ENCODE measurements around the gene KTN1. TPM values are rescaled to one million over a fixed set of nuclear protein-coding genes. Genes with fewer than 3 reads are reported as not detected.

KTN1 gene
- total RNA-seq, 1 donor from 2014 or later = 80.7 TPM

DNA sequence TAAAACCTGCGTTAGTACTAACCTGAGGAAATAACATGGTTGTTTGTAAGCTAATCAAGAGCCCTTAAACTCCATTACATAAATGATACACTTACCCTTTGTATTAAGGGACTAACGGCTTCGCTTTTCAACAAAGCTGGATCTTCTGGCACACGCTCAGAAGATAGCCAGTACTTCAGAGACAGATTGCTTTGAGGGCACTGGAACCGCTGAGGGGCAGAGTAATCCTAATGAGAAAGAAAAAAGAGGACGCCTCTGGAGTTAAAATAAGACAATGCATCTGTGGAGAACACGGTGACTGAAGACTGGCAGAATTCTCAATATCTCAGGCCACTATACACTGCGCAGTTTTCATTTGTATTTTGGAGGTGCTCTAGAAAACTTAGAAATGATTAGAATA, 1.5 kb upstream of the KTN1 start:
- ATAC-seq = no peak

DNA sequence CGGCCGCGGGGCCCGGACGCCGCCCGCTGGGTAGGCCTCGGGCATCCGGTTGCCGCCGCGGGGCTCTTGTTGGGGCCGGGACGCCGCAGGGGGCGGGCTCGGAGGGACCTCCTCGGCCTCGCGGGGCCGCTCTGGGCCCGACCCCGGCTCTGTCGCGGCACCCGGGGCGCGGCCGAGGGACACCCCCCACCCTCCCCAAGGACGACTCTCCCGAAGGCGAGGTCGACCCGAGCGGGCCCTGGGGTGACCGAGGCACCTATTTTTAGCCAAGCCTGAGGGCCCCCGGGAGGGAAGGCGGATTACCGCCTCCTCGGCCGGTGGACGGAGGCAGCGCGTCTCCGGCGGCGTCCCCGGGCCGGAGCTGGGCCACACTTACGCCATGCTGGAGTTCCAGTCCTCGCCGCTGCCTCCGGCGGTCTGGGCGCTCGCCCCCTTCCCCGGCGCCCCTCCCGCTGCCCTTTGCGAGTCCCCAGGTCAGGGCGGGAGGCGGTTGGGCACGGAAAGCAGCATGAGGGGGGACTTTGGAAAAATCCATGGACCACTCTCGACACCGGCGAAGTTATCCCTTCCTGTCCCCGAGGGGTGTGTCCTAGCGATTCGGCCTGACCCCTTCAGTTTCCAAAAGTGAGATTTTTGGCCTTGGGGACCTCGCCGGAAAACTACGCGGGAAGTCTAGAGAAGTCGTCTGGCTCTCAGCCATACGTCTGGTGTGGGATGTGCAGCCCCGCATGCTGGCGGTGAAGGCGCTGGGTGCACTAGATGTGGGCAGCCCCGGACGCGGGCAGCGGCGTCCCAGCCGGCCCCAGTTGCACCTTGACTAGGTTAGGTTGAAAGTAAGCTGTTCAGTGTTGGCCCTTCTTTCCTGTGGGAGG, 699 bp downstream of the KTN1 start:
- peak; percentile 30 for ATAC-seq

DNA sequence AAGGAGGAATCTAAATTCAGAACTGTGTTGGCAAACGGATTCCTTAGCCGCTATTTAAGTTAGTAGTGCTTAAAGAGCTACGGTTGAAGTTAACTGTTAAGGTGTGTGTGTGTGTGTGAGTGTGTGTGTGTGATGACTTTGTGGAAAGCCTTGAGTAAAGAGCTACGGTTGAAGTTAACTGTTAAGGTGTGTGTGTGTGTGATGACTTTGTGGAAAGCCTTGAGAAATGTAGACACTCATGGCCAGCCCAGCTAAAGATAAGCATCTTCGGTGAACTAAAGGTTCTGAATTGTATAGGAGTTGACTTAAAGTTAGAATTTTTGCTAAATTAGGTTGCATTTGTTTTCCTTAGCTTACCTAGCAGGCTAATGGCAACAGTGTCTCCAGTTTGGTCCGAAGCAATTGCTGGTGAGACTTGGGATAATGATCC, 1.4 kb downstream of the KTN1 start:
- ATAC-seq = no peak

DNA sequence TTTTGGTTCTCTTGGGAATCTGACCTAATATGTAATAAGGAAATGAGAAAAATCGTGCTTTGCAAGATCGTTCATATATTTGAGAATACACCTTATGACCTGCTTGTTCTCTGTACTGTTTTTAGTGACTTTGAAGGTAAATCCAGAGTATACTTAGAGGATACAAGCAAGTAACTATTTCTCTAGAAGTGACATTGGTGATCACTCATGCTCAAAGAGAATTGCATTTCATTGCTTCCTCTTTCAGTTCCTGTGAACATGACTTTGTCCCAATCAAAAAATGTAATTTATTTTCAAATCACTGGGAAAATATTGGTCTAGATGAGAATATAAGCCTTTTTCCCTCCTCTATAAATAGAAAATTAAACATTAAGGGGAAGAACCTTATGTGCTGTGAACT, 2.7 kb downstream of the KTN1 start:
- ATAC-seq = no peak

DNA sequence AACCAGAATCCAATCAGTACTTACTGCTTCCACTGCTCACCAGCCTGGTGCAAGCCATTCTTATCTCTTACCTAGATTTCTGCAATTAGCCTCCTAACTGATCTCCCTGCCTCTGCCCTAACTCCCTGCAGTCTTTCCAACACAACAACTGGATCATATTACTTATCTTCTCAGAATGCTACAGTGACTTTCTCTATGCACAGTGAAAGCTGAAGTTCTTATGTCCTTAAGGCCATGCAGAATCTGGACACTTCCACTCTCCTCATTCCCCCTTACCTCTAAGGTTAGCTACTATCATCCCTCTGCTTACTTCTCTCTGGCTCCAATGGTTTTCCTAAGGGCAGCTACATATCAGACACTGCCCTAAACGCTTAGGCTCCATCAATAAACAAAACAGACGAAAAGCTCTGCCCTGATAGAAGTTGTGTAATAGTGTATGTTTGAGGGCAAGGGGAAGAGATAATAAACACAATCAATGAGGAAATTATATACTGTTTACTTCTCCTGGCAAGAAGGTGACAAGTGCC, 4.0 kb downstream of the KTN1 start:
- ATAC-seq = no peak

DNA sequence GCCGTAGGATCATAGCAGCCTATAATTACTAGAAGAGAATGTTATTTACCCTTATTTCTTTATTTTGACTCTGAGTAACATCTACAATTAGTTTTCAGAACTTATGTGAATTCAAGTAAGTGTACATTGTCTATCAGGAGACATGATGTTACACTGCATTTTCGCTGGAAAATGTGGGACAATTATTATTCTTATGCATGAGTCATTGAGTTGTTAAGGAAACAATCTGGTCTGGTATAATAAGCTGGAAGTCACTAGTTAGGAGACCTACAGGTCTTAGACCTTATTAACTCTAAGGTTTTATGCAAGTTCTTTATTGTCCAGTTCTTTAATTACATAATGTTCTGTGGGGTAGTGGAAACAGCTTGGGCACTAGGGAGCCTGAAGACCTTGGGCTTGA, 5.8 kb downstream of the KTN1 start:
- peak; percentile 27 for ATAC-seq

DNA sequence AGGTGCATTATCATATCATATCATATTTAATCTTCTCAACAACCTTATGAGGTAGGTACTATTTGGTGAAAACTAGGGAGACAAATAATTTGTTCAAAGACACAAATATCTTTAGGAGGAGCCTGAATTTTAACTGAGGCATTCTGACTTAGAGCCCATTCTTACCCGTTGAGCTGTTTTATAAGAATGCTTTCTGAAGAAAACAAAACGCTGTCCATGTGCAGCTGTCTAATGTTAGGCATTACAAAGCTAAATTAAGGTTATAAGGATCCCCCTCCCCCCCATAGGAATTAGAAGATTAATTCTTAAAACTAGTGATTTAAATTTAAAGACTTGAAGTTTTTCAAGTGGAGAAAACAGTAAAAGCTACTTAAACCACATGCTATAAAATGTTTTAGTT, 6.4 kb downstream of the KTN1 start:
- no peak for ATAC-seq

DNA sequence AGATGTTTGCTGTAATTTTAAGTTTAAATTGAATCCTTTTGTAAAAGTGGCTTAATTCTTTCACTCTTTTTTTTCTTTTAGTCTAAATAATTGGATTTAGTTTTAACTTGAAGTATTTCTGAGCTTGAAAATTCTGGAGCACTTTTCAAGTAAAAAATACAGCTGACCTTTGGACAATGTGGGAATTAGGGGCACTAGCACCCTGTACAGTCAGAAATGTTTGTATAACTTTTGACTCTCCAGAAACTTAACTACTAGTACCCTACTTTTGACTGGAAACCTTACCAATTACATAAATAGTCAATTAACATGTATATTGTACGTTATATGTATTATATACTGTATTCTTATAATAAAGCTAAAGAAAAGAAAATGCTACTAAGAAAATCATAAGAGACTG, 7.8 kb downstream of the KTN1 start:
- no peak for ATAC-seq

DNA sequence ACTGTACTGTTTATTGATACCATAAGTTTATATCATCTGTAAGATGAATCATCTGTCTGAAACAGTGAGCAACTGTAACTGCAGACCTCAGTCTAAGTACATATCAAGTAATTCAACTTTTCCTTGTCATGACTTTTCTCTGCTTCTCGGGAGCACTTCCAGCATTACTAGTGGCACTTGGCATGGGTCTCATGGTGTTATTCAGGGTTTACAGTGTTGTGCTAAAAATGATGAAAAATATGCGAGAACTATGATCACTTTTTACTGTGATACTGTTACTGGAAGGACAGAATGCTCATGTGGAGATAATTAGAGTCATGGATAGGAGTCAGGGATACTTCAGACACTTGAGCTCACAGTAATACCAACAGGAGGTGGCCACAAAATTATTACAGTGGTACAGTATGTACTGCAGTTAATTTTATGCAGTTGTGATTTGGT, 8.3 kb downstream of the KTN1 start:
- no peak for ATAC-seq

DNA sequence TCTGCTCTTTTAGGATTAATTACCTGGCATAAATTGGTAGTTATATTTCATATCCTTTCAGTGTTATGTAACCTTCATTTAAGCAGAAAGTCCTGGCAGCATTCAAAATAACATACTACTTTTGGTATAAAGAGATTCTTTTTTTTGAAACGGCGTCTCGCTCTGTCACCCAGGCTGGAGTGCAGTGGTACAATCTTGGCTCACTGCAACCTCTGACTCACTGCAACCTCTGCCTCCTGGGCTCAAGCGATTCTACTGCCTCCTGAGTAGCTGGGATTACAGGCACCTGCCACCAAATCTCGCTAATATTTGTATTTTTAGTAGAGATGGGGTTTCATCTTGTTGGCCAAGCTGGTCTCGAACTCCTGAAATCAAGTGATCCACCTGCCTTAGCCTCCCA, 9.2 kb downstream of the KTN1 start:
- peak; percentile 59 for ATAC-seq

DNA sequence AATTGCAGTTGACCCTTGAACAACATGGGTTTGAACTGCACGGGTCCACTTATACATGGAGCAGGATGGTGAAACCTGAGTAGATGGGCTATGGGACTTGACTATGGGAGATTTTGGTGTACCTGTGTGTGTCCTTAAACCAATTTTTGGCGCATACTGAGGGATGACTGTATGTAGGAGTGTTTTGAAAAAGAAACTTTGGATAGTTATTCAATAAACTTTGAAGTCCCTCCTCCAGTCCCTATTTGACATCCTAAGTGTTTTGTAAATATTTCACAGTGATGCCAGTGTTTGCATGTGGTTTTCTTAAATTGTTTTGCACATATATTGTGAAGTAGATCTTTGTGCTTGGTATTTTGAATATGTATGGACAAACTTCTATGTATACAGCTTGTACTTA, 12.4 kb downstream of the KTN1 start:
- no peak for ATAC-seq

DNA sequence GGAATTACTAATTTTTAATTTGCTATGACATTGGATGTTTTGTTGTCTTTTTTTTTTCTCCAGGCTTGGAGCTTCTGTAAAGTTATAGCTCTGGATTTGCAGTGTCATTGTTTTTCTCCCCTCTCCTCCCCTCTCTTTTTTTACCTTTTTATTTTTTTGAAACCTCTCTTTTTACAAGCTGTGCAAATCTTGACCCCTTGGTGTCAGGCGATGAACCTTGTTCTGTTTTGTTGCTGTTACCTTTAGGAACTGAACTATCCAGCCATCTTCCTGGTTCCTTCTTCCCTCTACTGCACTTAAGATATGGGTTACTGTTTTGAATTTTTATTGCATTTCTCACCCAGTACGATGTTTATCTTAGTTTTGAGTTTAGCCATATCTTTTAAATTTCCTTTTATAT, 13.7 kb downstream of the KTN1 start:
- ATAC-seq = no peak

DNA sequence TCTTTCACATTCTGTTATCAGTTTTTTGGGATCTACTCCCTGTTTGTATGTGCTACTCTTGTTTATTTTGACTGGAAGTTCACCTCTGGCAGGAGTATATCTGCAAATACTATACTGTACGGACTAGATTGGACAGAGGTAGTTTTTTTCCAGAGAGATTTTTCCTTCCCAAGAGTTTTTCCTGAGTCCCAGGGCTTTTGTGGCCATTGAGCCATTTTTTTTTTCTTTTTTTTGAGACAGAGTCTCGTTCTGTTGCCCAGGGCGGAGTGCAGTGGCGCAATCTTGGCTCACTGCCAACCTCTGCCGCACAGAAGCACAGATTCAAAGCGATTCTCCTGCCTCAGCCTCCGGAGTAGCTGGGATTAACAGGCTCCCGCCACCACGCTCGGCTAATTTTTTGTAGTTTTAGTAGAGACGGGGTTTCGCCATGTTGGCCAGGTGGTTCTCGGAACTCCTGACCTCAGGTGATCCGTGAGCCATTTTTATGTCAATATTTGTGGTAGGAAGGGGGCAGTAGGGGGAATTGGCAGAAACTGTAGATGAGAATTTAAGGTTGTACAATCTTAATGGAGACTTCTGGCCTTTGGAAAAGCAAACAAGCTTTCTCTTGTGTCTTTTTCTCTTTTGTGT, 19.4 kb downstream of the KTN1 start:
- ATAC-seq = peak; percentile 73

DNA sequence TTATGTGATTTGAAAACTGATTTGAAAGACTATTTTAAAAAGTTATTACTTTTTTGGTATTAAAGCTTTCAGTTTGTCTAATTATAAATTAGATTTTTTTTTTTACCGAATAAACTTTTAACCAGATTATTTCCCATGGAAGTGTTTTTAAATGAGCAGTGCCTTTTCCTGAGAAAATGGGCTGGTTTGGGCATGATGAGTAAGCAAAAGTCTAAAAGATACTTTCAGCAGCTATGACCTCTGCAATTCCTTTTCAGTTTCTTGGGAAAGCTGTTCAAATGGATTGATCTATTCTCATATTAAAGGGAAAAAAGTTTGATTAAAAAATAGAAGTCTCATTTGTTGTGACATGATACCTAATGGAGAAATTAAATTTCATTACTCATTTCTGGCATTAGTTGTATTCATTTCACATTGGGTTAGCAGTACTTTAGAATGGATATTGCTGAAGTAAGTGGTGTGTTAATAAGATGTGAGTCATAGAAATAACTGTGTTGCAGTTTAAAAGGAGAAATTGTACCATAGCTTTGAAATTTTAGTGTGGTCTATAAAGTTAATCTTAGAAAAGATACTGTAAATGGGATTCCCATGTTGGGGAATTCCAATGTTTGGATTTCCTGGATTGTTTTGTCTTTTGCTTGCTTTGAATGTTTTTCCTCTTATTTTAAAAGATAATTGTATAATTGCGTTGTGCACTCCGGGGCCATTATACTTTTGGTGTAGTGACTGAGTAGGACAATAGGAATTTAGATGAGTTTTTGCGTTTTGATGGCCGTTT, 21.0 kb downstream of the KTN1 start:
- peak; percentile 70 for ATAC-seq

DNA sequence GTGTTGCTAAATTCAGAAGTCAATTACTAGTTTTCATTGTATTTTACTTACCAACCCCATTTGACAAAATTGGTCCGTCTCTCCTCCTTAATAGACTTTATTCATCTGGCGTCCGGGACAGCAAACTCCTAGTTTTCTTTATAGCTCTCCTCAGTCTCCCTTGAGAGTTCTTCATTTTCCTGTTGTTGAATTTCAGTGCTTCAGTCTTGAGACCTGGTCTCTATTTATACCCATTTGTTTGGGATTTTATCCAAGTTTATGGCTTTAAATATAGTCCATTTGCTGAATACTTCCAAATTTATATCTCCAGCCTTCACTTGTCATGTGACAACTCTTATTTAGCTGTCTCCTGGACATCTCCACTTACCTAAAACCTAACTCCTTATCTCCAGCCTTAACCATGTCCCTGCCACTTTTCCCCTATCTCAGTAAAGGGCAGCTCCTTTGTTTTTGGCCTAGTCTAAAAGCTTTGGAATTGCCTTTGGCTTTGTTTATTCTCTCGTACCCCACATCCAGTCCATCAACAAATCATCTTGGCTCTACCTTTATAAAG, 23.5 kb downstream of the KTN1 start:
- ATAC-seq = no peak

DNA sequence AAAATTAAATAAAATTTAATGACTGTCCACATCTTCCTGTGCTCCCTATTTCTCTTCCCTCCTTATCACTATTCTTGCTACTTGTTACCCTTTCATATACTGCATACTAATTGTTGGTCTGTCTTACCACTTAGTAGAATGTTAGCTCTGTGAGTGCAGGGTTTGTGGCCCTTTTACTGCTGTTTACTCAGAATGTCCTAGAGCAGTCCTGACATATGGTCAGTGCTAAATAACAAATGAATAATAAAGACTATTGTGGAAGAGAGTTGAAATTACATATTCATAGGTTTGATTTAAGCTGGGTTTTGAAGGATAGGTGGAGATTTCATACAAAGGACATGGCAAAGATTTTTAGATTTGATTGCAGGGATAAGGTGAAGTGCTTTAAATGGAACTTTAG, 24.5 kb downstream of the KTN1 start:
- ATAC-seq = no peak

DNA sequence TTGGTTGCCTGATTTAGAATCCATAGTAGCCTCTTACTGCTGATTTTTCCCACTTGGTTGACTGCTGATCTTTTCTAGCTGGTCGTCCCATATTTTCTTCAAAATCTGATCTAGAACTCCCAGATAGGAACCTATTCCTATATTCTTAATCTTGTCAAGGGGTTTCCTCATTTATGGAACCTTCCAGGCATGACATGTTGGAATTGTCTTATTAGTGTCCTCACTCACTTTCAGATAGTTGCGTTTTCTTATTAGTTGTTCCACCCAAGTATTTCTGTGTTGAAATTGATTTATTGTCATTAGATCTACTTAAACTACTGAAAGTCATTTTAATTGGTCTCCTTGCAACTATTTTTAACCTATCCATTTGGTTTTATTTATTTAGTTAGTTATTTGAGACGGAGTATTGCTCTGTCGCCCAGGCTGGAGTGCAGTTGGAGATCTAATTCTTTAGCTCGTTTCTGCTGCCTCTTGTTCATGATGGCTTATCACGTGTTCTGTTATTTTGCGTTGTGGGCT, 25.0 kb downstream of the KTN1 start:
- no peak for ATAC-seq

DNA sequence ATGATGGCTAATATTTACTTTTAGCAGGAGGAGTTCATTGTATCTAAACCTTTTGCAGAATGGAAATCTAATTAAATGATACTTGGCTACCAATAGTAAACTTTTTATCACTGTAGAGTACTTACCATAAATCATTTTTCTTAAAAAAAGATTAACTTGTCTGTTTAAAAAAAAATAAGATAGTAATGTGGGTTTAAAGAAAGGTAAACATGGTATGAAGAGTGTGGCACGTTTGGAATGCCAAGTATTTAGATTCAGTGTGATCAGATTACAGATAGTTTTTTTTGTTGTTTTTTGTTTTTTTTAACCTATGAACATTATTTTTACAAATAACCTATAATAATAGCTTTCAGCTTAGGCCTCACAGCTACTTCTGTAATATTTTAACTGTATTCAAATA, 25.8 kb downstream of the KTN1 start:
- ATAC-seq = no peak

DNA sequence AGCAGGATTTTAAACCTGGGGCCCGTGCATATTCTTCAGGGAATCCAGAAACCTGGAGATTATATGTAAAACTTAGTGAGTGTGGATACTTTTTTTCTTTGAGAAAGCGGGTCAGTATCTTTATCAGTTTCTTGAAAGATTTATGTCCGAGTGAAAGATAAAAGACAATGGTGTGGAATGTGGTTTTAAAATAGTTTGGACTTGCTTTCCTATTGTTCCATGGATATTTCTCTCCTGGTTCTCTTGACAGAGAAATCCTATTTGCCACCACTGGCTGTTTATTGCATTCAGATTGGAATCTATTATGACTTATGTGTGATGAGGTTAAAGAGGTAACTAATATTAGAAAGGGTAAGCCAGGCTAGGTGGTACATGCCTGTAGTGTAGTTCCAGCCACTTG, 27.4 kb downstream of the KTN1 start:
- no peak for ATAC-seq

DNA sequence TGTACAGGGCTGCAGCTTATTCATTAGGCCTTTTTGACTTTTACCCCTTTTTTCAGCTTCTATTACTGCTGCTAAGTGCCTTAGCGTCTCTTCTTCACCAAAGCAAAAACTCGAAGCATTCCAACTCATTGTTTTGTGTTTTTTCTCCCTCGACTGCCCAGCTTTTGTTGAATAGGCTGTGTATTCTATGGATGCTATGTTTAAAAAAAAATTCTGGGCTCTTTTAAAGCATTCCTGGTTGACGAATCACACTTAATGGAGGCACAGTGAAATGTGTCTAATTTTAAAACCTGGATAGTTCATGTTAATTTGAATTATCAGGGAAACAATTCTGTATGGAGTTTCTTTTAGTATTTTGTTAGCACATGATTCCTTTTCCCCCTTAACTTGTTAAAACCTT, 29.7 kb downstream of the KTN1 start:
- ATAC-seq = no peak

DNA sequence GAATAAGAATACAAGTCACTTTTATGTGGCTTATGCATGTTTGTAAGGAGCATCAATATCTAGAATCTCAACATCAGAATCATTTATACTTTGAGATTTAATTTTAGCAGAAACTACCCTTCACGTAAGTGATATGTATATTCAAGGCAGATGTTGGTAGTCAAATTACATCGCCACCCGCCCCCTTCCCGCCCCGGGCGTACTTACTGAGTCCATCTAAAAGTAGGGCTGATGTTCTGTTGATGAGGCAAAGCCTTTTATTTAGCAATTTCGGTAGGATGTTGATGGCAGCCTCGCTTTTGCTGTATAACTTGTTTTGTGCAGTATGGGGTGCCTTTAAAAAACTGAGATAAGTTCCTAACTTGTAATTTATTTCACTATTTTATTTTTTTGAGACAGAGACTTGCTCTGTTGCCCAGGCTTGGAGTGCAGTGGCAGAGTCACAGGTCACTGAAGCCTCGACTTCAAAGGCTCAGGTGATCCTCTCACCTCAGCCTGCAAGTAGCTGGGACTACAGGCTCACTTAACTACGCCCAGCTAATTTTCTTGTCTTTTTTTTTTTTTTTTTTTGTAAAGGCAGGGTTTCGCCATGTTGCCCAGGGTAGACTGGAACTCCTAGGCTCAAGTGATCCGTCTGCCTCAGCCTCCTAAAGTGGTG, 30.8 kb downstream of the KTN1 start:
- no peak for ATAC-seq

DNA sequence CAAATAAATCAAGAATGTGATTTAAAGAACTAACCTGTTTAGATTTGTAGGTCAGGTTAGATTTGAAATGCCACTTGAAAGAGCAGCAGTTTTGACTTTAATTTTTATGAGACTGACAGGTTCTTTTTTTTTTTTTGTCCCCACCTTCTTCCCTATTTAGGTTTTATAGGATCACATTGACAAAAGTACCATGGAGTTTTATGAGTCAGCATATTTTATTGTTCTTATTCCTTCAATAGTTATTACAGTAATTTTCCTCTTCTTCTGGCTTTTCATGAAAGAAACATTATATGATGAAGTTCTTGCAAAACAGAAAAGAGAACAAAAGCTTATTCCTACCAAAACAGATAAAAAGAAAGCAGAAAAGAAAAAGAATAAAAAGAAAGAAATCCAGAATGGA, 31.9 kb downstream of the KTN1 start:
- ATAC-seq = no peak

Data from esophagus mucosa (tissue), 1 donor.